ENCODE measurements around the gene ISG15. TPM values are rescaled to one million over a fixed set of nuclear protein-coding genes. Genes with fewer than 3 reads are reported as not detected.

Gene ISG15
- total RNA-seq, 1 experiment from 2014 or later, result 140 TPM

DNA sequence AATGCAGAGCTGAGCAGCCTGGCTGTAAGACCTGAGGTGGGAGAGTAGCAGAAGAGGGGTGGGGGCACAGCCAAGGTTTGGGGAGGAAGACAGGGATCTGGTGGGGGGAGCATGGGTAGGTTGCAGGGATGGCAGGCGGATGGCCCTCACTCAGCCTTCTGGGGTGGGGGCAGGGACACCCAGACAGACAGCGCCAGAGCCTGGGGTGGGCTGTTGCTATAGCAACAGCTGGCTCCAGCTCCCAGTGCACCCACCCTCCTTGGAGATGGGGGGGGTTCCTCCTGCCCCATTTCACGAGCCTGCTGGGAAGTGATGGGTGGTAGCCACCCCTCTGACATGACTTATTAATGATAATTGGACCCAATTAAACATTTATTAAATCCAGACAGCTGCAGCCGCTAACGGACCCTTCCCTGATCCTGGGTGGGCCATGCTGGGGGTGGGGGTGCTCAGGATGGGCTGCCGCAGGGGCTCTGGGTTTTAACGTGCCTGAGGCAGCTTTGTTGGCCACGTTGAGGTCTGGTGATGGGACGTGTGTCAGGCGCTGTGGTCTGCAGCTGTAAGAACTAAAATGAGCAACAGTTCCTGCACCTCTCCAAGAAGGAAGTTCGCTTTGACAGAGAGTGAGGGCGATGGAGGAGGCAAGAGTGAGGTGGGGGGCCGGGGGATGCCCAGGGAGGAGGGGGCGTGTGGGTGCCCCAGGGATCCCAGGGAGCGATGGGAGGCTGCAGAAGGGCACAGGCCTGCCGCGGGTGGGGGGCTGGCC, 26.0 kb downstream of the ISG15 start:
- DNase-seq (ENCODE audit: low read depth, low spot score) (no peak), ATAC-seq (no peak)
- Histone ChIP-seq H3K27me3 (ENCODE audit: insufficient read depth, low read length) (no peaks in the 10 kb centered on the region), H3K4me1 (ENCODE audit: control insufficient read depth in 1 of 2, insufficient read depth in 2 of 2, low read length in 2 of 2) (peaks cover 7 to 18% of the 10 kb centered on the region in 2 experiments; a peak in 3 of 4 replicates), H3K9ac (ENCODE audit: low read length) (no peak overlapping the region), H3K27ac (ENCODE audit: low read depth, low read length) (peak overlapping the region; percentile 82; the same call in 1 of the 2 replicates), H3K4me2 (ENCODE audit: low read length) (peak overlapping the region; percentile 60), H3K9me3 (ENCODE audit: control insufficient read depth in 1 of 2, insufficient read depth in 1 of 2, low read depth in 1 of 2, low read length in 2 of 2) (no peaks in the 10 kb centered on the region), H3K4me3 (replicated peaks in 1 of 2; ENCODE audit: low read depth in 1 of 2, low read length in 2 of 2) (no peak overlapping the region), H4K20me1 (ENCODE audit: insufficient read depth) (no peaks in the 10 kb centered on the region), H2AFZ (ENCODE audit: low read depth, low read length, poor library complexity, severe bottlenecking) (no peak overlapping the region), H3K9me2 (ENCODE audit: insufficient read depth) (no peaks in the 10 kb centered on the region), H3K79me2 (ENCODE audit: insufficient read depth, low read length) (peaks cover 54% of the 10 kb centered on the region), H3K36me3 (ENCODE audit: control insufficient read depth in 1 of 2, insufficient read depth in 2 of 2, low read length in 2 of 2) (peaks cover 4 to 38% of the 10 kb centered on the region in 2 experiments; a peak in 2 of 4 replicates)
- BruUV-seq (replicated peaks), result no TSS peak
- intact Hi-C loops (cut with micrococcal nuclease), result no loop called here
- ChIA-PET POLR2A (interaction anchor here (0.7 kb wide), 1 partner anchor 41 kb away, joined by 3 read pairs; no protein-coding TSS in a partner anchor), CTCF (interaction anchor here (0.5 kb wide), 1 partner anchor 166 kb away, joined by 3 read pairs; no protein-coding TSS in a partner anchor), RAD21 (ENCODE audit: low non-redundant PET in 1 of 2, low total read pairs in 2 of 2, uncharacterized antibody in 2 of 2, unreplicated experiment in 2 of 2) (no interaction called here)
- TF ChIP-seq ZNF274 (IDR thresholded peaks at IDR 0.05; ENCODE audit: low read depth, low read length), result no peak
- no peak for TF ChIP-seq EZH2phosphoT487 (IDR thresholded peaks at IDR 0.05; ENCODE audit: borderline replicate concordance)
- TF ChIP-seq FOSL1 (IDR thresholded peaks at IDR 0.05; ENCODE audit: low read depth), result no peak
- no peak for TF ChIP-seq YY1 (IDR thresholded peaks at IDR 0.05; ENCODE audit: extremely low read depth, insufficient replicate concordance, low read depth, low read length)
- TF ChIP-seq SIN3A (IDR thresholded peaks at IDR 0.05; ENCODE audit: low read depth), result no peak
- TF ChIP-seq, protein P1, sequence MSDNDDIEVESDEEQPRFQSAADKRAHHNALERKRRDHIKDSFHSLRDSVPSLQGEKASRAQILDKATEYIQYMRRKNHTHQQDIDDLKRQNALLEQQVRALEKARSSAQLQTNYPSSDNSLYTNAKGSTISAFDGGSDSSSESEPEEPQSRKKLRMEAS (IDR thresholded peaks at IDR 0.05), result no peak
